Measurements from ENCODE around the gene AHCYL1.

- TF ChIP-seq CTCF (IDR thresholded peaks at IDR 0.05) (no peak), EP300 (IDR thresholded peaks at IDR 0.05) (no peak), POLR2A (IDR thresholded peaks at IDR 0.05) (no peak)
Observed at GRCh38 chr1:109983380-109984189, 980 bp upstream of the AHCYL1 start.
